GM12878 (cell line): ENCODE data around the gene DYNC1I2. TPM values are rescaled to one million over a fixed set of nuclear protein-coding genes. Genes with fewer than 3 reads are reported as not detected.

ENCODE experiments used
- ATAC-seq: fragments of 200-7000 bp; cut with Tn5 transposase; 3 replicates; pipeline ENCODE4 v1.9.1; 2020; ENCODE audit warnings: mild to moderate bottlenecking, moderate library complexity
- BruUV-seq: library from RNA; stranded (reverse); fragments of 400-500 nt; replicated peaks from 2 replicates; lab custom pipeline; 2021; lab: Mats Ljungman, UMichigan
- CTCF ChIA-PET: fragments of 300-600 bp; sonication (Branson Sonifier 250); formaldehyde crosslinking; extraction: SDS; loops from one replicate; lab custom pipeline; 2021; ENCODE audit warnings: inconsistent platforms; lab: Yijun Ruan, JAX
- POLR2A ChIA-PET: fragments of 350-600 bp; formaldehyde crosslinking; extraction: SDS; loops from one replicate; lab custom pipeline; 2021; ENCODE audit warnings: inconsistent platforms; lab: Charles Lee
- RAD21 ChIA-PET: fragments of 300-600 bp; sonication (Branson Sonifier 250); formaldehyde crosslinking; loops from one replicate; lab custom pipeline; 2023; ENCODE audit warnings: antibody characterized with exemption; ENCODE audit not compliant: unreplicated experiment; lab: Charles Lee
- SMC1A ChIA-PET: fragments of 300-600 bp; sonication (Branson Sonifier 250); formaldehyde crosslinking; loops from one replicate; lab custom pipeline; 2023; ENCODE audit not compliant: unreplicated experiment, uncharacterized antibody; lab: Charles Lee
- DNase-seq: peaks from one replicate; pipeline ENCODE4 v3.0.0-alpha.2; 2011; ENCODE audit warnings: low read depth, low spot score
- FAIRE-seq: peaks from 3 replicates; lab custom pipeline; 2011; peaks lifted over from hg19 to GRCh38; lab: Jason Lieb, UNC
- H2AFZ ChIP-seq: 2 replicates; pipeline ENCODE4 v1.6.0; 2011; ENCODE audit warnings: low read depth, low read length, control low read depth; ENCODE audit not compliant: control insufficient read depth
- H3K27ac ChIP-seq: 2 replicates; pipeline ENCODE4 v1.5.1; 2011; ENCODE audit warnings: control low read depth; ENCODE audit not compliant: control insufficient read depth, insufficient read depth
- H3K27me3 ChIP-seq, 2 experiments: replicated peaks in 1 of 2; 2 replicates each; pipeline versions ENCODE4 v1.6.0 to v1.6.1; 2011; ENCODE audit warnings: low read length in 1 of 2; ENCODE audit not compliant: control insufficient read depth in 2 of 2, insufficient read depth in 2 of 2
- H3K36me3 ChIP-seq, 2 experiments: 2 replicates each; pipeline ENCODE4 v1.5.1; 2011; ENCODE audit warnings: low read length in 1 of 2; ENCODE audit not compliant: control insufficient read depth in 2 of 2, insufficient read depth in 2 of 2
- H3K4me1 ChIP-seq: 2 replicates; pipeline ENCODE4 v1.6.1; 2011; ENCODE audit warnings: mild to moderate bottlenecking, low read length, moderate library complexity, mixed read lengths; ENCODE audit not compliant: control insufficient read depth, insufficient read depth
- H3K4me2 ChIP-seq: 2 replicates; pipeline ENCODE4 v1.6.0; 2011; ENCODE audit warnings: control low read depth; ENCODE audit not compliant: control insufficient read depth, insufficient read depth
- H3K4me3 ChIP-seq: fragments of 200-600 bp; sonication (generic); 2 replicates; pipeline ENCODE4 v1.5.1; 2016
- H3K79me2 ChIP-seq: 2 replicates; pipeline ENCODE4 v1.6.0; 2011; ENCODE audit warnings: low read length; ENCODE audit not compliant: control insufficient read depth, insufficient read depth
- H3K9ac ChIP-seq: 2 replicates; pipeline ENCODE4 v1.8.0; 2011; ENCODE audit warnings: low read length, control low read depth, mixed read lengths; ENCODE audit not compliant: control insufficient read depth, insufficient read depth
- H3K9me3 ChIP-seq: replicated peaks from 3 replicates; pipeline ENCODE4 v1.5.1; 2011; ENCODE audit warnings: mild to moderate bottlenecking, low read length; ENCODE audit not compliant: control insufficient read depth, insufficient read depth
- H4K20me1 ChIP-seq: 2 replicates; pipeline ENCODE4 v1.6.0; 2011; ENCODE audit not compliant: control insufficient read depth, insufficient read depth
- ATF2 ChIP-seq: IDR thresholded peaks from 2 replicates; pipeline ENCODE4 v1.6.1; 2012; ENCODE audit warnings: low read length, inconsistent platforms
- BRCA1 ChIP-seq: IDR thresholded peaks from 2 replicates; pipeline ENCODE4 v1.6.1; 2011; ENCODE audit warnings: low read depth, low read length, improper control_type of control experiment
- CBFB ChIP-seq: IDR thresholded peaks from 2 replicates; pipeline ENCODE4 v1.6.1; 2016; ENCODE audit warnings: antibody characterized with exemption, low read depth
- CBX5 ChIP-seq: sonication (generic); IDR thresholded peaks from 2 replicates; pipeline ENCODE4 v1.6.1; 2016; ENCODE audit warnings: low read depth, moderate library complexity, mild to moderate bottlenecking, inconsistent platforms
- E4F1 ChIP-seq: fragments of 450-650 bp; IDR thresholded peaks from 2 replicates; pipeline ENCODE4 v1.6.1; 2018; ENCODE audit warnings: borderline replicate concordance, mild to moderate bottlenecking; ENCODE audit not compliant: partially characterized antibody
- FOS ChIP-seq: IDR thresholded peaks from 3 replicates; pipeline ENCODE4 v1.6.1; 2011; ENCODE audit warnings: borderline replicate concordance; ENCODE audit not compliant: insufficient read length; ENCODE audit errors: extremely low read depth
- IRF5 ChIP-seq: fragments of 450-650 bp; IDR thresholded peaks from 2 replicates; pipeline ENCODE4 v1.6.1; 2017; ENCODE audit warnings: borderline replicate concordance
- MAX ChIP-seq: IDR thresholded peaks from 2 replicates; pipeline ENCODE4 v1.6.1; 2012; ENCODE audit warnings: low read depth, low read length, improper control_type of control experiment
- NR2C2 ChIP-seq: IDR thresholded peaks from 2 replicates; pipeline ENCODE4 v1.6.1; 2011; ENCODE audit warnings: borderline replicate concordance, low read depth; ENCODE audit not compliant: control insufficient read depth, insufficient read length
- RB1 ChIP-seq: fragments of 450-650 bp; formaldehyde crosslinking; IDR thresholded peaks from 2 replicates; pipeline ENCODE4 v1.6.1; 2017; ENCODE audit warnings: mild to moderate bottlenecking, borderline replicate concordance
- SMAD1 ChIP-seq: fragments of 450-650 bp; IDR thresholded peaks from 2 replicates; pipeline ENCODE4 v1.6.1; 2018; ENCODE audit warnings: mild to moderate bottlenecking, low read depth; ENCODE audit not compliant: partially characterized antibody
- YBX1 ChIP-seq: fragments of 450-650 bp; IDR thresholded peaks from 2 replicates; pipeline ENCODE4 v1.6.1; 2016; ENCODE audit warnings: antibody characterized with exemption
- WGBS: methylation state at CpG from one replicate; pipeline ENCODE4 v1.1.6; 2016; ENCODE audit warnings: low lambda C conversion rate; ENCODE audit not compliant: insufficient replicate concordance, insufficient coverage; ENCODE audit errors: missing lambda C conversion rate; 5-methylcytosine and 5-hydroxymethylcytosine counted together
- in situ Hi-C: fragments of 300-500 bp; cut with MboI; formaldehyde crosslinking; loops from 9 replicates; pipeline ENCODE4 v1.14.3; 2018; ENCODE audit warnings: mixed read lengths
- intact Hi-C: fragments of 100-400 bp; cut with micrococcal nuclease; formaldehyde crosslinking; loops from one replicate; pipeline ENCODE4 v1.14.2; 2022; ENCODE audit not compliant: unreplicated experiment
- polyA plus RNA-seq, 11 experiments: library from polyadenylated mRNA; depleted of rRNA in 4 of 11; unstranded in 6 of 11; stranded (reverse) in 5 of 11; fragments of >200 nt; fragmentation: Nextera tagmentation in 4 of 11; fragmentation: Illumina TruSeq in 1 of 11; extraction: Ambion mirVana in 4 of 11; extraction: Trizol in 1 of 11; gene quantifications; 1 replicate in 1 of 11; 2 replicates in 10 of 11; pipeline versions ENCODE4 v1.2.1 to v1.2.3, GENCODE V29; 2011 to 2016; ENCODE audit warnings: inconsistent platforms in 2 of 11, missing spikeins in 2 of 11, low read depth in 1 of 11
- total RNA-seq, 4 experiments: library from RNA; depleted of rRNA in 3 of 4; stranded (reverse); fragments of >200 nt in 3 of 4; fragmentation: Illumina TruSeq in 1 of 4; extraction: Trizol in 1 of 4; gene quantifications; 2 replicates each; pipeline versions ENCODE4 v1.2.1 to v1.2.3, GENCODE V29; 2013 to 2021

The DYNC1I2 gene
- total and polyA plus RNA-seq, 10 of the 15 experiments (the other 5 are each of a cell fraction or from before 2014, with no cell fraction given), result 39.9 to 113 (median 53.5) TPM

- Histone ChIP-seq H3K27ac (no peak overlapping the region), H3K4me2 (no peak overlapping the region), H3K36me3 (peaks cover 12 to 26% of the 10 kb centered on the region in 2 experiments), H3K4me3 (no peak overlapping the region), H3K9me3 (no peaks in the 10 kb centered on the region), H4K20me1 (no peaks in the 10 kb centered on the region), H2AFZ (no peak overlapping the region), H3K4me1 (no peaks in the 10 kb centered on the region), H3K79me2 (no peaks in the 10 kb centered on the region), H3K27me3 (no peaks in the 10 kb centered on the region; a peak in 1 of 4 replicates), H3K9ac (no peak overlapping the region)
- RAD21 ChIA-PET, result no interaction called here
- intact Hi-C loops (no loop called here), in situ Hi-C loops (no loop called here)
- BruUV-seq, result no TSS peak
- WGBS, result 100% methylated on average over 6 of the region's 6 CpGs
- FAIRE-seq (no peak), DNase-seq (no peak), ATAC-seq (no peak)
- POLR2A ChIA-PET, result no interaction called here
- SMC1A ChIA-PET, result no interaction called here
- TF ChIP-seq SMAD1 (no peak), FOS (no peak), CBFB (no peak), MAX (no peak), YBX1 (no peak), ATF2 (no peak), BRCA1 (no peak), NR2C2 (no peak), RB1 (no peak), E4F1 (no peak), CBX5 (no peak), IRF5 (no peak)
- CTCF ChIA-PET, result interaction anchor here (1.2 kb wide), 1 partner anchor 9 kb away, joined by 5 read pairs; no protein-coding TSS in a partner anchor
These were observed 102.7 kb downstream of the DYNC1I2 start for GRCh38 chr2:171789956-171790355.
